HL-60 (cell line): ENCODE results near the gene LMBR1.

Experiments used
- GABPA ChIP-seq: IDR thresholded peaks from 2 replicates; pipeline ENCODE4 v1.6.1; 2012; ENCODE audit warnings: low read depth
- POLR2AphosphoS5 ChIP-seq: IDR thresholded peaks from 2 replicates; pipeline ENCODE4 v1.6.1; 2012; ENCODE audit warnings: low read depth
- SPI1 ChIP-seq: IDR thresholded peaks from 2 replicates; pipeline ENCODE4 v1.6.1; 2012; ENCODE audit warnings: low read depth, mild to moderate bottlenecking, borderline replicate concordance
- TF ChIP-seq, protein P1 (sequence below): IDR thresholded peaks from one replicate; pipeline ENCODE4 v1.5.1; 2011; ENCODE audit warnings: low read length, control low read depth, inconsistent platforms; ENCODE audit not compliant: insufficient read depth
- TF ChIP-seq, protein P2 (sequence below): IDR thresholded peaks from 2 replicates; pipeline ENCODE4 v1.6.1; 2012; ENCODE audit warnings: low read depth; ENCODE audit not compliant: insufficient replicate concordance

DNA sequence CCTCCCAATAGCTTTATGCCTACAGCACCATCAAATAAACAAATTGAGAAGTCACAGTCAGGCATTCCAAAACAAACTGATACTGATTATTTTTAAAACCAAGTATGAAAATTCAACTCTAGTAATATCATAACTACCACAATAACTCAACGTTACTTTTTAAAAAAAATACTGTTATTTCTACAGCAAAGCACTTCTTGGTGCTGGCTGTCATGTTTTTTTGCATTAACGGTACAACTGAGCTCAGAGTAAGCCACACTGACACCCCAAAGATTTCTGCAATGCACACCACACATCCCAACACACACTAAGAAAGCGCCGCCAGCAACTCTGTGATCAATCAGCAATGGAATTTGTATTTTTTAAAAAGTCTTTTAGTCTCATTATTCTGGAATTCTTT is 138.8 kb downstream of the LMBR1 start:
- TF ChIP-seq, protein P1, sequence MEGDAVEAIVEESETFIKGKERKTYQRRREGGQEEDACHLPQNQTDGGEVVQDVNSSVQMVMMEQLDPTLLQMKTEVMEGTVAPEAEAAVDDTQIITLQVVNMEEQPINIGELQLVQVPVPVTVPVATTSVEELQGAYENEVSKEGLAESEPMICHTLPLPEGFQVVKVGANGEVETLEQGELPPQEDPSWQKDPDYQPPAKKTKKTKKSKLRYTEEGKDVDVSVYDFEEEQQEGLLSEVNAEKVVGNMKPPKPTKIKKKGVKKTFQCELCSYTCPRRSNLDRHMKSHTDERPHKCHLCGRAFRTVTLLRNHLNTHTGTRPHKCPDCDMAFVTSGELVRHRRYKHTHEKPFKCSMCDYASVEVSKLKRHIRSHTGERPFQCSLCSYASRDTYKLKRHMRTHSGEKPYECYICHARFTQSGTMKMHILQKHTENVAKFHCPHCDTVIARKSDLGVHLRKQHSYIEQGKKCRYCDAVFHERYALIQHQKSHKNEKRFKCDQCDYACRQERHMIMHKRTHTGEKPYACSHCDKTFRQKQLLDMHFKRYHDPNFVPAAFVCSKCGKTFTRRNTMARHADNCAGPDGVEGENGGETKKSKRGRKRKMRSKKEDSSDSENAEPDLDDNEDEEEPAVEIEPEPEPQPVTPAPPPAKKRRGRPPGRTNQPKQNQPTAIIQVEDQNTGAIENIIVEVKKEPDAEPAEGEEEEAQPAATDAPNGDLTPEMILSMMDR, result no peak
- no peak for TF ChIP-seq POLR2AphosphoS5
- no peak for TF ChIP-seq GABPA
- TF ChIP-seq, protein P2, sequence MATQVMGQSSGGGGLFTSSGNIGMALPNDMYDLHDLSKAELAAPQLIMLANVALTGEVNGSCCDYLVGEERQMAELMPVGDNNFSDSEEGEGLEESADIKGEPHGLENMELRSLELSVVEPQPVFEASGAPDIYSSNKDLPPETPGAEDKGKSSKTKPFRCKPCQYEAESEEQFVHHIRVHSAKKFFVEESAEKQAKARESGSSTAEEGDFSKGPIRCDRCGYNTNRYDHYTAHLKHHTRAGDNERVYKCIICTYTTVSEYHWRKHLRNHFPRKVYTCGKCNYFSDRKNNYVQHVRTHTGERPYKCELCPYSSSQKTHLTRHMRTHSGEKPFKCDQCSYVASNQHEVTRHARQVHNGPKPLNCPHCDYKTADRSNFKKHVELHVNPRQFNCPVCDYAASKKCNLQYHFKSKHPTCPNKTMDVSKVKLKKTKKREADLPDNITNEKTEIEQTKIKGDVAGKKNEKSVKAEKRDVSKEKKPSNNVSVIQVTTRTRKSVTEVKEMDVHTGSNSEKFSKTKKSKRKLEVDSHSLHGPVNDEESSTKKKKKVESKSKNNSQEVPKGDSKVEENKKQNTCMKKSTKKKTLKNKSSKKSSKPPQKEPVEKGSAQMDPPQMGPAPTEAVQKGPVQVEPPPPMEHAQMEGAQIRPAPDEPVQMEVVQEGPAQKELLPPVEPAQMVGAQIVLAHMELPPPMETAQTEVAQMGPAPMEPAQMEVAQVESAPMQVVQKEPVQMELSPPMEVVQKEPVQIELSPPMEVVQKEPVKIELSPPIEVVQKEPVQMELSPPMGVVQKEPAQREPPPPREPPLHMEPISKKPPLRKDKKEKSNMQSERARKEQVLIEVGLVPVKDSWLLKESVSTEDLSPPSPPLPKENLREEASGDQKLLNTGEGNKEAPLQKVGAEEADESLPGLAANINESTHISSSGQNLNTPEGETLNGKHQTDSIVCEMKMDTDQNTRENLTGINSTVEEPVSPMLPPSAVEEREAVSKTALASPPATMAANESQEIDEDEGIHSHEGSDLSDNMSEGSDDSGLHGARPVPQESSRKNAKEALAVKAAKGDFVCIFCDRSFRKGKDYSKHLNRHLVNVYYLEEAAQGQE, result no peak
- TF ChIP-seq SPI1, result no peak
